GM08714 (cell line): ENCODE measurements around the gene KDM4C.
"Not testable (repeated sequence)": the region's sequence is repeated elsewhere in the genome, so short reads cannot be mapped to it uniquely, and the experiment has no call there.

Source experiments
- H3K4me3 ChIP-seq: fragments of 200-500 bp; sonication (Bioruptor generic); 2 replicates; pipeline ENCODE4 v1.5.1; 2014; ENCODE audit warnings: mild to moderate bottlenecking, low read length, inconsistent platforms
- ZNF274 ChIP-seq: IDR thresholded peaks from 2 replicates; pipeline ENCODE4 v1.6.1; 2012; ENCODE audit warnings: mild to moderate bottlenecking, low read depth, low read length

Gene KDM4C

GRCh38 chr9:6757132-6757455 is 679 bp upstream of the KDM4C start:
- peak overlapping the region; percentile 86 for H3K4me3 ChIP-seq
- no peak for TF ChIP-seq ZNF274

DNA sequence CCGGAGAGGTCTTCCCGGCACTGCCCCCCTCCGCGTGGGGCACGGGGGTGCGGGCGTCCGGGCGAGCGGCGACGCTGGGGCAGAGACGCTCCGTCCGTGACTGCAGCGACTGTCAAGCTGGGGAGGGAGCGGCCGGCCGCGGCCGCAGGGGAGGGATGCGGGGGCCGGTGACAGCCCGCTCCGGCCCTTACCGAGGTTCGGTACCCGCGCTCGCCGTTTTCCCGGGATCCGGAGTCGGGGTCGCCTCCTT is 400 bp downstream of the KDM4C start:
- peak overlapping the region; percentile 86 for H3K4me3 ChIP-seq

DNA sequence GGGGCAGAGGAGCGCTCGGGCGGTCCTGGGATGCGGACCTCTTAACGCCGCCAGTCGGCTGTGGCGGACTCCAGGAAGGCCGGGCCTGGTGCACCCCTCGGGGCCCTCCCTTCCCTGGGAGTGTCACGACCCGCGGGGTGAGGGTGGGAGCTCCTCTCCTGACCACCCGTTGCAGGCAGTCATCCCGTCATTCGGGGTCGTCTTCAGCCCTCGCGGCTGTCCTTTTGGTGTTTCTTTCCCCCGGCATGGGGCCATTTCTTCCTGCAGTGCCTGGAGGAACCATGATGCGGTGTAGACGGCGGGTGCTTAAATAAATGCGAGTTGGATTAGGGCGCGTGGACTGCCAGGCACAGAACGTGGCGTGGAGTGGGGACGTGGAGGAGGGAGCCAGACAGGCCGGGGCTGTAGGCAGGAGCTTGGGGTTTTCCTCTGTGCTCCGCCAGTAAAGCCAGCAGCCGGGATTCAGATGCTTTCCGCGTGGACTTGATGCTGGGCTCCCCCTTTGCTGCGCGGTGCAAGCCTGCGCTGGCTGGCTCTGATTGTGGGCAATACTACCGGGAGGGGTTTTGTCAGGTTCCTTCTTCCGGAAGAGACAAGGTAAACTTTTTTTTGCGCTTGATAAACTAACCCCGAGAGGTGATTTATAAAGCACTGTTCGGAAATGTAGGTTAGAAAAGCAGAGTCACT is 868 bp downstream of the KDM4C start:
- TF ChIP-seq ZNF274: no peak

More for the DNA sequence above, 400 bp downstream of the KDM4C start:
- no peak for TF ChIP-seq ZNF274

DNA sequence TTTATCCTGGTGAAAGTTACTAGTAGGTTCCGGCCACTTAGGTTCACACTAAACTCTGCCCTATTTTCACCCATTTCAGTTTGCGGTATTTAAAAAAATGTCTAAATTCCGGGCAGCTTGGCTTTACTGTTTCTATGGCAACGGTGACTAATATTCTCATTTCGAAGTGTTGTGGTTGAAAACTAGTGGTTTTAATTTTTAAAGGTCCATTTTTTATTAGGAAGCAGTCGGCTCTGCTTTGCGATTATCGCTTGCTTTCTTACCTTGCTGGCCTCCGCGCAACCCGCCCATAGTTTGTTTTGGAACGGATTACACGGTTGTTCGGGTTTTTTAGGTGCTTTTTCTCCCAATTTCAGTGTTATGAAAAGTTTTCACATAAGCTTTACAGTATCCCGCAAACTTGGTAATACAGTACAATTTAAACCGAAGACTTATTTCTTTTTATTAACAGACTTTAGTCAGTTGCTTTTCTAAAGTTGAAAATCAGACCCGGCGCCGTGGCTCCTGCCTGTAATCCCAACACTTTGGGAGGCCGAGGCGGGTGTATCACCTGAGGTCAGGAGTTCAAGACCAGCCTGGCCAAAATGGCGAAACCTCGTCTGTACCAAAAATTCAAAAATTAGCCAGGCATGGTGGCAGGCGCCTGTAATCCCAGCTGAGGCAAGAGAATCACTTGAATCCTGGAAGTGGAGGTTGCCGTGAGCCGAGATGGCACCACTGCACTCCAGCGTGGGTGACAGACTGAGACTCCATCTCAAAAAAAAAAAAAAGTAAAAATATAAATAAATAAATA is 1.6 kb downstream of the KDM4C start:
- H3K4me3 ChIP-seq: peak overlapping the region; percentile 86
- no peak for TF ChIP-seq ZNF274

More for the DNA sequence above, 868 bp downstream of the KDM4C start:
- H3K4me3 ChIP-seq: peak overlapping the region; percentile 86

GRCh38 chr9:6761306-6761705 is 3.5 kb downstream of the KDM4C start:
- TF ChIP-seq ZNF274: no peak
- H3K4me3 ChIP-seq: no peak overlapping the region

- no peak for TF ChIP-seq ZNF274
- H3K4me3 ChIP-seq: no peak overlapping the region
Measured at GRCh38 chr9:6763244-6763643, 5.5 kb downstream of the KDM4C start.

DNA sequence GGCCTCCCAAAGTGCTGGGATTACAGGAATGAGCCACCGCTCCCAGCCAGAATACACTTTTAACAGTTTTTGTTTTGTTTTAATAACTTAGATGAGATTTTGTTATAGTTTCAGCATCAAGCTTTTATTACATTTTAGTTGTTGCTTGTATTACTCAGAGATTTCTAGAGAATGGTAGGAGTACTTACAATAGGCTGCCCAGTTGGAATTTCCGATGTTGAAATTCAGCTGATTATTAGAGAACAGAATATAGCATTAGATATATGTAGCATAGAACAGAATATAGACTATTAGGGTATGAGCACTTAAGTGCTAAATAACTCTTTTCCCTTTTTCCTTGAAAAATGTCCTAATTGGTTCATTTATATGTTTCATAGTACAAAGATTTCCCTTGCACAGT is 6.2 kb downstream of the KDM4C start:
- H3K4me3 ChIP-seq: no peak overlapping the region
- TF ChIP-seq ZNF274: no peak

GRCh38 chr9:6764523-6764922 is 6.8 kb downstream of the KDM4C start:
- no peak for TF ChIP-seq ZNF274
- no peak overlapping the region for H3K4me3 ChIP-seq

- no peak overlapping the region for H3K4me3 ChIP-seq
- no peak for TF ChIP-seq ZNF274
Measured at GRCh38 chr9:6764950-6765349, 7.2 kb downstream of the KDM4C start.

- no peak overlapping the region for H3K4me3 ChIP-seq
- no peak for TF ChIP-seq ZNF274
Measured at GRCh38 chr9:6765396-6765795, 7.6 kb downstream of the KDM4C start.

GRCh38 chr9:6766606-6767005 is 8.8 kb downstream of the KDM4C start:
- no peak for TF ChIP-seq ZNF274
- H3K4me3 ChIP-seq: no peak overlapping the region

GRCh38 chr9:6768587-6768986 is 10.8 kb downstream of the KDM4C start:
- H3K4me3 ChIP-seq: not testable (repeated sequence)

- no peak for TF ChIP-seq ZNF274
- no peak overlapping the region for H3K4me3 ChIP-seq
Measured at GRCh38 chr9:6771722-6772121, 13.9 kb downstream of the KDM4C start.

DNA sequence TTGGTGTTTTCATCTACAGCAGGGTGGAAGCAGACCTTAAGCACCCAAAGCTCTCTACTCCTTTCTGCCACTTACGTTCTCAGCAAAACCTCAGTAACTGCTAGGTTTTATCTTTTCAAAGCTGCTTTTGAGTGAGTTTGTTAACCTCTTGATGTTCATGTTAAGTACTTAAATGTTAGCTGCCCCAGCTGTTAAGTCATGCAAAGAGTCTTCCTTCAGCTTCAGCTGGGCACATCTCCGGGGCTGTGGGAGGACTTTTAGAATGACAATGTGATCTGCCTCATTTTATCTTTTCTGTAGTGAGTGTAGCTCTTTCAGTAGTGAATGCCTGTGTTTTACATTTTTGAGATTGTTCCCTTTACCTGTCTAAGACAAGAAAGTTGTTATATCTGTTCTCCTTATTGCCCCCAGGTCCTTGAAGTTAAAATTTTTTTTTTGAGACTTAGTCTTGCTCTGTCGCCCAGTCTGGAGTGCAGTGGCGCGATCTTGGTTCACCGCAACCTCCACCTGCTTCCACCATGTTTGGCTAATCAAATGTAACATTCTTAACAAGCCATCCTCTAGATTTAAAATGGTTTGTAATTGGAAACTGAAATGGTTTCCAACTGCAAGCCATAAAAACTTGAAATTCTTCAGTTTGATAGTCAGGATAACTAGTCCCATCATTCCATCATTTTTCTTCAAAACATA is 19.6 kb downstream of the KDM4C start:
- no peak overlapping the region for H3K4me3 ChIP-seq
- no peak for TF ChIP-seq ZNF274
